ENCODE results near the gene GLG1. TPM values are rescaled to one million over a fixed set of nuclear protein-coding genes. Genes with fewer than 3 reads are reported as not detected.

The GLG1 gene
- total RNA-seq, 3 donors from 2014 or later: 116 to 197 (median 123) TPM

GRCh38 chr16:74605332-74605731 is 1.6 kb downstream of the GLG1 start:
- H3K36me3 ChIP-seq: no peaks in the 10 kb centered on the region
- H3K27me3 ChIP-seq: no peaks in the 10 kb centered on the region
- no peaks in the 10 kb centered on the region for H3K9me3 ChIP-seq
- H3K4me3 ChIP-seq: peak overlapping the region; percentile 84 to 98 (median 89)
- H3K27ac ChIP-seq: peak overlapping the region in 1 of 2 donors; percentile 95
- TF ChIP-seq POLR2A (IDR thresholded peaks at IDR 0.05) (no peak), POLR2AphosphoS5 (IDR thresholded peaks at IDR 0.05) (no peak), CTCF (IDR thresholded peaks at IDR 0.05) (no peak)
- DNase-seq (ENCODE audit: low spot score in 2 of 2): no peak
- peaks cover 0 to 15% of the 10 kb centered on the region in 2 donors for H3K4me1 ChIP-seq
- intact Hi-C loops (cut with DNase I; ENCODE audit: low total_unique reads): no loop called here

DNA sequence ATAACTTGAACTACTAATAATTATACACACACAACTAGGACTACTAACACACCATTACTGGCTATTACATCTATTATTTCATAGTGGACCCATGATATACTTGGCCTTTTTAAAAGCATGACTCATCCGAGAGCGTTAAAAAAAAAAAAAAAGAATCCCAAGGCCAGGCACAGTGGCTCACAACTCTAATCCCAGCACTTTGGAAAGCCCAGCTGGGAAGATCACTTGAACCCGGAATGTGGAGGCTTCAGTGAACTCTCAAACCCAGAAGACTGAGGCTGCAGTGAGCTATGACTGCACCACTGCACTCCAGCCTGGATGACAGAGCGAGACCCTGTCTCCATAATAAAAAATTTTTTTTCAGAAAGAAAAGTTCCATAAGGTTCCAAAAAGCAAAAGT is 3.1 kb downstream of the GLG1 start:
- Histone ChIP-seq H3K4me1 (peaks cover 0 to 15% of the 10 kb centered on the region in 2 donors), H3K36me3 (no peaks in the 10 kb centered on the region), H3K27me3 (no peaks in the 10 kb centered on the region), H3K4me3 (no peak overlapping the region), H3K9me3 (no peaks in the 10 kb centered on the region), H3K27ac (no peak overlapping the region)
- no peak for DNase-seq (ENCODE audit: low spot score in 2 of 2)
- no peak for TF ChIP-seq CTCF (IDR thresholded peaks at IDR 0.05)
- no peak for TF ChIP-seq POLR2A (IDR thresholded peaks at IDR 0.05)
- TF ChIP-seq POLR2AphosphoS5 (IDR thresholded peaks at IDR 0.05): no peak
- intact Hi-C loops (cut with DNase I; ENCODE audit: low total_unique reads): no loop called here

- intact Hi-C loops (cut with DNase I; ENCODE audit: low total_unique reads): no loop called here
- Histone ChIP-seq H3K27me3 (no peaks in the 10 kb centered on the region), H3K27ac (no peak overlapping the region), H3K36me3 (no peaks in the 10 kb centered on the region), H3K9me3 (no peaks in the 10 kb centered on the region), H3K4me1 (peaks cover 0 to 15% of the 10 kb centered on the region in 2 donors), H3K4me3 (no peak overlapping the region)
- no peak for DNase-seq (ENCODE audit: low spot score in 2 of 2)
- TF ChIP-seq CTCF (IDR thresholded peaks at IDR 0.05): no peak
- TF ChIP-seq POLR2A (IDR thresholded peaks at IDR 0.05): no peak
- TF ChIP-seq POLR2AphosphoS5 (IDR thresholded peaks at IDR 0.05): no peak
Observed at GRCh38 chr16:74601126-74601871, 5.6 kb downstream of the GLG1 start.

GRCh38 chr16:74596586-74596985 is 10.3 kb downstream of the GLG1 start:
- H3K4me1 ChIP-seq: no peaks in the 10 kb centered on the region
- no peaks in the 10 kb centered on the region for H3K36me3 ChIP-seq
- intact Hi-C loops (cut with DNase I; ENCODE audit: low total_unique reads): no loop called here
- H3K27ac ChIP-seq: no peak overlapping the region
- H3K4me3 ChIP-seq: no peak overlapping the region
- H3K27me3 ChIP-seq: no peaks in the 10 kb centered on the region
- TF ChIP-seq POLR2A (IDR thresholded peaks at IDR 0.05) (no peak), POLR2AphosphoS5 (IDR thresholded peaks at IDR 0.05) (no peak), CTCF (IDR thresholded peaks at IDR 0.05) (no peak)
- no peak for DNase-seq (ENCODE audit: low spot score in 2 of 2)
- H3K9me3 ChIP-seq: no peaks in the 10 kb centered on the region

GRCh38 chr16:74592847-74593246 is 14.1 kb downstream of the GLG1 start:
- Histone ChIP-seq H3K36me3 (no peaks in the 10 kb centered on the region), H3K4me1 (no peaks in the 10 kb centered on the region), H3K4me3 (no peak overlapping the region), H3K27me3 (no peaks in the 10 kb centered on the region), H3K27ac (no peak overlapping the region), H3K9me3 (no peaks in the 10 kb centered on the region)
- intact Hi-C loops (cut with DNase I; ENCODE audit: low total_unique reads): no loop called here
- no peak for DNase-seq (ENCODE audit: low spot score in 2 of 2)
- no peak for TF ChIP-seq POLR2AphosphoS5 (IDR thresholded peaks at IDR 0.05)
- TF ChIP-seq POLR2A (IDR thresholded peaks at IDR 0.05): no peak
- no peak for TF ChIP-seq CTCF (IDR thresholded peaks at IDR 0.05)

Data from breast epithelium (tissue), 4 donors.